Fibroblast of lung (primary cell): ENCODE data around the gene PIK3R1.

ENCODE experiments used
- EZH2 ChIP-seq: IDR thresholded peaks from 2 replicates; pipeline ENCODE4 v1.5.1; 2012; ENCODE audit warnings: low read length, control low read depth, mild to moderate bottlenecking; ENCODE audit errors: missing control alignments
- TF ChIP-seq, protein P1 (sequence below), 2 donors: IDR thresholded peaks in 1 of 2; conservative IDR thresholded peaks in 1 of 2; 1 replicate in 1 of 2; 2 replicates in 1 of 2; pipeline ENCODE4 v1.5.1; 2011 to 2012; ENCODE audit warnings: low read length in 2 of 2, control low read depth in 1 of 2, inconsistent platforms in 1 of 2, low read depth in 1 of 2, mild to moderate bottlenecking in 1 of 2

DNA sequence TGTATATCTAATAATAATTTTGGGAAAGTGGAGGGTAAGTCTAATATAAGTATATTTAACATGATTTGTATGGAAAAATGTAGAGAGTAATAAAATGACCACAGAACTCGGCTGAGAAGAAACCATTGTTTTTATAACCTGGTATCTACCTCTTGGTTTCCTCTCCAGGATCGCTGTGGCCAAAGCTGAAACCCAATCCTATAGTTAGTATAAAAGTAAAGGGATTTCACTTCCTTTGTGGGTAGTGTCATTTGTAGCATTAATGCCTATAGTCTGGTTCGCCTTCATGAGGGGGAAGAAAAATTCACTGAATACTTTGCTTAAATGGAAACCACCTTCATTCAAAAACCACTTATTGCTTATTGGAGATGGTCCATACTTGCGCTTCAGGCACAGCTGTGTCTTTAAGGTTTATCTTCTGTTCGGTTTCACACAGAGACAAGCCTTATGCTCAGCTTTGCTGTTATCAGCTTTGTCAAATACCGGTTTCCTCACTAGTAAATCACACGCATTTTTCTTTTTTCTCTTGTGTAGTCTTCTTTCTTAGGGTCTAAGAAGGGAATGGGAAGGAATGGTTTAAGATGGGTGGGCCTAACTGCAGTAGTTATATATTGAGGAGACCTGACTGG, 12.1 kb downstream of the PIK3R1 start:
- TF ChIP-seq EZH2, result no peak
- TF ChIP-seq, protein P1, sequence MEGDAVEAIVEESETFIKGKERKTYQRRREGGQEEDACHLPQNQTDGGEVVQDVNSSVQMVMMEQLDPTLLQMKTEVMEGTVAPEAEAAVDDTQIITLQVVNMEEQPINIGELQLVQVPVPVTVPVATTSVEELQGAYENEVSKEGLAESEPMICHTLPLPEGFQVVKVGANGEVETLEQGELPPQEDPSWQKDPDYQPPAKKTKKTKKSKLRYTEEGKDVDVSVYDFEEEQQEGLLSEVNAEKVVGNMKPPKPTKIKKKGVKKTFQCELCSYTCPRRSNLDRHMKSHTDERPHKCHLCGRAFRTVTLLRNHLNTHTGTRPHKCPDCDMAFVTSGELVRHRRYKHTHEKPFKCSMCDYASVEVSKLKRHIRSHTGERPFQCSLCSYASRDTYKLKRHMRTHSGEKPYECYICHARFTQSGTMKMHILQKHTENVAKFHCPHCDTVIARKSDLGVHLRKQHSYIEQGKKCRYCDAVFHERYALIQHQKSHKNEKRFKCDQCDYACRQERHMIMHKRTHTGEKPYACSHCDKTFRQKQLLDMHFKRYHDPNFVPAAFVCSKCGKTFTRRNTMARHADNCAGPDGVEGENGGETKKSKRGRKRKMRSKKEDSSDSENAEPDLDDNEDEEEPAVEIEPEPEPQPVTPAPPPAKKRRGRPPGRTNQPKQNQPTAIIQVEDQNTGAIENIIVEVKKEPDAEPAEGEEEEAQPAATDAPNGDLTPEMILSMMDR (conservative IDR thresholded peaks at IDR 0.05 in 1 of 2, IDR thresholded peaks at IDR 0.05 in 1 of 2; ENCODE audit: low read depth in 1 of 2, low read length in 2 of 2), result no peak
